GM10248 (cell line): ENCODE data around the gene RPP14.

Experiments
- CTCF ChIA-PET: fragments of 300-600 bp; sonication (Branson Sonifier 250); formaldehyde crosslinking; extraction: SDS; loops from one replicate; lab custom pipeline; 2021; ENCODE audit warnings: antibody characterized with exemption; lab: Yijun Ruan, JAX
- POLR2A ChIA-PET: fragments of 350-650 bp; sonication (Branson Sonifier 250); formaldehyde crosslinking; extraction: SDS; loops from one replicate; lab custom pipeline; 2020; ENCODE audit warnings: antibody characterized with exemption; lab: Yijun Ruan, JAX
- DNase-seq: peaks from one replicate; pipeline ENCODE4 v3.0.0; 2012; ENCODE audit errors: extremely low spot score
- CTCF ChIP-seq: IDR thresholded peaks from 2 replicates; pipeline ENCODE4 v1.5.1; 2012; ENCODE audit warnings: mild to moderate bottlenecking, low read depth; ENCODE audit errors: extremely low read depth, missing control alignments, control extremely low read depth

Gene RPP14

GRCh38 chr3:58340594-58341244 lies 34.7 kb downstream of the RPP14 start:
- ChIA-PET CTCF (interaction anchor here (1.1 to 11.5 kb wide), 4 partner anchors 11 to 52 kb away, joined by 3 to 101 read pairs (median 4); partner anchors contain the start of genes HTD2 and RPP14), POLR2A (no interaction called here)
- TF ChIP-seq CTCF: no peak
- DNase-seq: no peak

- DNase-seq: no peak
- no peak for TF ChIP-seq CTCF
- ChIA-PET CTCF (interaction anchor here (1.1 to 11.5 kb wide), 3 partner anchors 10 to 51 kb away, joined by 3 to 101 read pairs (median 3); no protein-coding TSS in a partner anchor), POLR2A (no interaction called here)
Observed at GRCh38 chr3:58341376-58341775, 35.3 kb downstream of the RPP14 start.

GRCh38 chr3:58342676-58343075 lies 36.6 kb downstream of the RPP14 start:
- CTCF ChIA-PET: interaction anchor here (1.2 to 2.6 kb wide), 3 partner anchors 9 to 36 kb away, joined by 3 to 11 read pairs (median 5); partner anchors contain the start of genes HTD2 and RPP14
- TF ChIP-seq CTCF: no peak
- no peak for DNase-seq
- POLR2A ChIA-PET: interaction anchor here (0.5 kb wide), 1 partner anchor 63 kb away, joined by 3 read pairs; no protein-coding TSS in a partner anchor

- DNase-seq: no peak
Observed at GRCh38 chr3:58345457-58345856, 39.4 kb downstream of the RPP14 start.

GRCh38 chr3:58346368-58346767 lies 40.3 kb downstream of the RPP14 start:
- POLR2A ChIA-PET: interaction anchor here (0.6 kb wide), 1 partner anchor 8 kb away, joined by 3 read pairs; no protein-coding TSS in a partner anchor
- no peak for DNase-seq
- no peak for TF ChIP-seq CTCF
- CTCF ChIA-PET: interaction anchor here (0.7 to 3.2 kb wide), 4 partner anchors 11 to 69 kb away, joined by 3 to 22 read pairs (median 4); partner anchors contain the start of genes HTD2 and RPP14

More at GRCh38 chr3:58345457-58345856, 39.4 kb downstream of the RPP14 start:
- ChIA-PET POLR2A (no interaction called here), CTCF (interaction anchor here (2.6 to 3.2 kb wide), 2 partner anchors 9 to 10 kb away, joined by 11 to 22 read pairs; no protein-coding TSS in a partner anchor)
- TF ChIP-seq CTCF: no peak

- DNase-seq: no peak
- POLR2A ChIA-PET: no interaction called here
- no peak for TF ChIP-seq CTCF
- CTCF ChIA-PET: interaction anchor here (0.8 to 7.3 kb wide), 5 partner anchors 11 to 170 kb away, joined by 3 to 101 read pairs (median 5); partner anchors contain the start of genes HTD2, PXK and RPP14
Observed at GRCh38 chr3:58347984-58348383, 41.9 kb downstream of the RPP14 start.
